NCI-H82 treated with DMSO at 0.1 percent for 48 hours (cell line): Measurements from ENCODE around the gene HOMER1.

Experiments
- DNase-seq: peaks from one replicate; lab custom pipeline; 2025; ENCODE audit not compliant: unreplicated experiment; lab: John Stamatoyannopoulos, UW

The HOMER1 gene, protein sequence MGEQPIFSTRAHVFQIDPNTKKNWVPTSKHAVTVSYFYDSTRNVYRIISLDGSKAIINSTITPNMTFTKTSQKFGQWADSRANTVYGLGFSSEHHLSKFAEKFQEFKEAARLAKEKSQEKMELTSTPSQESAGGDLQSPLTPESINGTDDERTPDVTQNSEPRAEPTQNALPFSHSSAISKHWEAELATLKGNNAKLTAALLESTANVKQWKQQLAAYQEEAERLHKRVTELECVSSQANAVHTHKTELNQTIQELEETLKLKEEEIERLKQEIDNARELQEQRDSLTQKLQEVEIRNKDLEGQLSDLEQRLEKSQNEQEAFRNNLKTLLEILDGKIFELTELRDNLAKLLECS

GRCh38 chr5:79513704-79514390 lies at the start of gene HOMER1:
Gene HOMER1, minus strand, starts transcription at chr5:79514134. Its CDS starts 1,360 bp downstream, at chr5:79512774.
- peak; percentile 24 for DNase-seq

DNA sequence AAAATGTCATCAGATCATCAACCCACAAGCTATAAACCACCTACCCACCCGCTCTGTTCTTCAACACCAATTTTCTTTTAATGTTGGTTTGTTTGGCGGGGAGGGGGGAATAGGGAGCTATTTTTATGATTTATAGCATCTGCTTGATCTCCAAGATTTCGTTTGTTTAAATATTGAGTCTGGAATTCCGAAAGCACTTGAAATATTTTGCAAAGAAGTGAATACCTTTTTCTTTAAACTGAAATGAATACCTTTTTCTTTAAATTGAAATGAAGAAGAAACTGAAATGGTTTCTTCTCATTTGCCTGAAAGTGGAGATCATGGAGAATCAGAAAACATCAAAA lies 49.3 kb upstream of the HOMER1 start:
- DNase-seq: no peak

- DNase-seq: no peak
Measured at GRCh38 chr5:79562351-79563246, 48.7 kb upstream of the HOMER1 start.

- no peak for DNase-seq
Measured at GRCh38 chr5:79561525-79561893, 47.6 kb upstream of the HOMER1 start.

DNA sequence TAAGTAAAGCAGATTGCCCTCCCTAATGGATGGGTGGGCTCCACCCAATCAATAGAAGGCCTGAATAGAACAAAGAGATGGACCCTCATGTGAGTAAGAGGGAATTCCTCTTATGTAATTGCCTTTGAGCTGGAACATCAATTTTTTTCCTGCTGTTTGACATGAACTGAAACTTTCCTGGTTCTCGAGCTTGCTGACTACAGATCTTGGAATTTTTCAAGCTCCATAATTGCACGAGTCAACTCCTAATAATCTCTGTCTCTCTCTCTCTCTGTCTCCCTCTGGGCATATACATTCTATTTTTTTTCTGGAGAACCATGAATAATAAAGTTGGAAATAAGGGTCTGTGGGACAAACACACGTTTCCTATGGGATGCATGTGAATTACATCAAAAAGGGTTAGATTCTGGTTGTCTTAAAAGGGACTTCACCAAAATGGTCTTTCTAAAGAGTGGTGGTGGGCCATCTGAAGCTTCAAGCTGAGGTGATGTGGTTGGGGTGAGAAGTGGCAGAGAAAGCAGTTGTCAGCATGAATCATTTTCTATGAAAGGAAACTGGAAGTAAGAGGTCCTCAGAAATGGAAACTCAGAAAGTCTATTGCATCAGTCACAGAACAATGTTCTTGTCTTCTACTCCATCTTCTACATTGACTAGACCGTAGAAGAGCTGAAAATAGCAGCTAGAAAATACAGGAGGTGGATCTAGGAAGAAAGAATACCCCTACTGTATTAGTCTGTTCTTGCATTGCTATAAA lies 47.0 kb upstream of the HOMER1 start:
- DNase-seq: no peak

DNA sequence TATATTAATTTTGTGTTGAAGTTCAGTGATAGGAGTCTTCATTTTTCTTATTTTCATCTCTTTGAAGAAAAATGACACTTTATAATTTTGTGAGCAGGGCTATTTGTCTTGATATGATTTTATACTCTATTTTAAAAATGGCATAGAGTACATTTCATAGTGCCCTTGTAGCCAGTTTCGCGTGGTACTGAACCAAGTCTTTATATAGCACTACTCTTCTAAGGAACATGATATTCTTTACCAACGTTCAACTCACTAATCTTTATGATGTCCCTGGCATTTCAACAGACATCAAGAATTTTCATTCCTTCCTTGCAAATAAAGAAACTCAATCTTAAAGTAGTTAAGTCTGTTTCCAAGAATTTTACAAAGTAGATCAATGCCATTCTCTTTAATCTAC lies 41.5 kb upstream of the HOMER1 start:
- no peak for DNase-seq

DNA sequence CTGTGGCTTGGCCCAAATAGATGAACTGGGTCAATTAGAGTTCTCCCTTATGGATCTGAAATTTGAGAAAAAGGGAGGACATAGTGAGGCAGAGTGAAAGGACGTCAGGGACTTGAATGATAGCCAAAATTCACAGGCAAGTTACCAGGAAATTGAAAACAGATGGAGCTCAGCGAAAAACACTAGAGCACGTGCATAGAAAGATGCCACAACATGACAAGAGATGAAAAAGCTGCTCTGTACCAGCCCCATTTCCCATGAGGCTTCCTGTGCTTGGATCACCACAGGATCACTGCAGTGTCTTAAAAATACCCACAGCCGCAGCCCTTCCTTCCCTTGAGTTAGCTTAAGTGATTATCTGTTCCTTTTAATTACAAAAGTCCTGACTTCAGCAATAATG lies 39.0 kb upstream of the HOMER1 start:
- DNase-seq: no peak

GRCh38 chr5:79547982-79548381 lies 34.0 kb upstream of the HOMER1 start:
- no peak for DNase-seq

GRCh38 chr5:79547429-79547822 lies 33.5 kb upstream of the HOMER1 start:
- no peak for DNase-seq

GRCh38 chr5:79546782-79547428 lies 33.0 kb upstream of the HOMER1 start:
- DNase-seq: no peak

GRCh38 chr5:79544131-79544530 lies 30.2 kb upstream of the HOMER1 start:
- no peak for DNase-seq

- DNase-seq: no peak
Measured at GRCh38 chr5:79540939-79541338, 27.0 kb upstream of the HOMER1 start.

DNA sequence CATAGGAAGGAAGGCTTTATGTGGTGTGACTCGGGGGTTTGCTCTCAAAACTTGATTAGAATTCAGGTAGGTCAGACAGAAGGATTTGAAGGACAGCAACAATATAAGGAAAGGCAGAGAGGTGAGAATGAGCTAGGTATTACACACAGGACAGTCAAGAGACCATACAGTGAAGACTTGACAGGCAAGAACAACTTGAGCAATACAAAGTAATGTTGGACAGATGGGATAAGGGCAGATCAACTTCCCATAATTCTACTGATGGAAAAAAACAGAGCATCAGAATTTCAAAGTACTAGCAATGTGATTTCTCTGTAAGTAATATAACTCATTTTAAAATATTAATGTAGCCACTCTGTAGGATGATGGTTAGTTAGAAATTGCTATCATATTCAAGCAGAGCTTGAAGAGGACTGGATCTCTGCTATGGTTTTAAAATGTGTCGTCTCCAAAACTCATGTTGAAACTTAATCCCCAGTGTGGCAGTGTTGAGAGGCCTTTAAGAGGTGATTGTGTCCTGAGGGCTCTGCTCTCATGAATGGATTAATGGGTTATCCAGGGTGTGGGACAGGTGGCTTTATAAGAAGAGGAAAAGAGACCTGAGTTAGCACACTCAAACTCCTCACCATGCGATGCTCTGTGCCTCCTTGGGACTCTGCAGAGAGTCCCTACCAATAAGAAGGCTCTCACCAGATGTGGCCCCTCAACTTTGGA lies 22.4 kb upstream of the HOMER1 start:
- DNase-seq: no peak

- DNase-seq: no peak
Measured at GRCh38 chr5:79535477-79536192, 21.7 kb upstream of the HOMER1 start.

GRCh38 chr5:79529110-79529509 lies 15.2 kb upstream of the HOMER1 start:
- DNase-seq: no peak

DNA sequence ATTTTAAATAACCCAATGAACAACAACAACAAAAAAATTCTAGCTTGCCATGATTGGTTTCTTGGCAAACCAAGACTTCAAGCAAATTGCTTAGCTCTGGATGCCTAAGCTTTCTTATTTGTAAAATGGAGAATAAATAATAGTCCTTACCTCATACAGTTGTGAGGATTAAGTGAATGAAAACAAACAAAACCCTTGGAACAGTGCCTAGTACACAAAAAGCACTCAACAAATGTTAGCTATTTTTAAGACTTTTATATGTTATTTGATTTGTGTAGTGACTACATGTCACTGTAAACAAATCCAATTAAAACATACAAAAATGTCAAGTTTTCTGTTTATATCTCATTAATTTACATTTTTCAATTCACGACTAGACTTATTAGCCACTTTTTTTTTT lies 13.5 kb upstream of the HOMER1 start:
- DNase-seq: no peak

DNA sequence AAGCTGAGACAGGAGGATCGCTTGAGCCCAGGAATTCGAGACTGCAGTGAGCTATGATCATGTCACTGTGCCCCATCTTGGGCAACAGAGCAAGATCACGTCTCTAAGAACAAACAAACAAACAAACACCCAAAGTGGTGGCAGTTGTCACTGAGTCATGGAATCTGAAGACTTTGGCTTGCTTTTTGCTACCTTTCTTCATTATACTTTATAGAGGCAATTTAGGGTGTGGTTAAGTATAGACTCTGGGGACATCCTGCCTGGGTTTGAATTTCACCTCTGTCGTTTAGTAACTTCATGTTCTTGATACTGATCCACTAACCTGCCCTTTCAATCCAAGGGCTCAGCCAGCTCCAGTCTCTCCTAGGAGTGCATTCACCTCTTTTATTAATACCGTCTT lies 13.0 kb upstream of the HOMER1 start:
- DNase-seq: no peak

DNA sequence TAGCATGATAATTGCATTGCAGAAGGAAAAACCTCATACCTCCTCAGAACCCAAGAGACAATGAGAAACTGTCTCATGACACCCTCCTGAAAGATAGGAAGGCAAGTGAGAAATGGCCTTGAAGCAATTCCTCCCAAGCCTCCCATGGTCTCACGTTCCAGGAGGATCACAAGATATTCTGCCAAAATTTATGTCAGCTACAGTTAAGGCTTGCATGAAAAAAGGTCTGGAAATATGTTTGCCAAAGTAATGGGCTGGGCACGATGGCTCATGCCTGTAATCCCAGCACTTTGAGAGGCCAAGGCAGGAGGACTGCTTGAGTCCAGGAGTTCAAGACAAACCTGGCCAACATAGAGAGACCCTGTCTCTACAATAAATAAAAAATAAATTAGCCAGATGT lies 12.6 kb upstream of the HOMER1 start:
- DNase-seq: no peak

GRCh38 chr5:79521156-79521555 lies 7.2 kb upstream of the HOMER1 start:
- DNase-seq: no peak
